HuH-7 (cell line): ENCODE data around the gene MARS1.
"Not testable (repeated sequence)": the region's sequence is repeated elsewhere in the genome, so short reads cannot be mapped to it uniquely, and the experiment has no call there.

Source experiments
- DNase-seq: peaks from one replicate; pipeline ENCODE4 v3.0.0; 2011; ENCODE audit warnings: low spot score

MARS1 gene

DNA sequence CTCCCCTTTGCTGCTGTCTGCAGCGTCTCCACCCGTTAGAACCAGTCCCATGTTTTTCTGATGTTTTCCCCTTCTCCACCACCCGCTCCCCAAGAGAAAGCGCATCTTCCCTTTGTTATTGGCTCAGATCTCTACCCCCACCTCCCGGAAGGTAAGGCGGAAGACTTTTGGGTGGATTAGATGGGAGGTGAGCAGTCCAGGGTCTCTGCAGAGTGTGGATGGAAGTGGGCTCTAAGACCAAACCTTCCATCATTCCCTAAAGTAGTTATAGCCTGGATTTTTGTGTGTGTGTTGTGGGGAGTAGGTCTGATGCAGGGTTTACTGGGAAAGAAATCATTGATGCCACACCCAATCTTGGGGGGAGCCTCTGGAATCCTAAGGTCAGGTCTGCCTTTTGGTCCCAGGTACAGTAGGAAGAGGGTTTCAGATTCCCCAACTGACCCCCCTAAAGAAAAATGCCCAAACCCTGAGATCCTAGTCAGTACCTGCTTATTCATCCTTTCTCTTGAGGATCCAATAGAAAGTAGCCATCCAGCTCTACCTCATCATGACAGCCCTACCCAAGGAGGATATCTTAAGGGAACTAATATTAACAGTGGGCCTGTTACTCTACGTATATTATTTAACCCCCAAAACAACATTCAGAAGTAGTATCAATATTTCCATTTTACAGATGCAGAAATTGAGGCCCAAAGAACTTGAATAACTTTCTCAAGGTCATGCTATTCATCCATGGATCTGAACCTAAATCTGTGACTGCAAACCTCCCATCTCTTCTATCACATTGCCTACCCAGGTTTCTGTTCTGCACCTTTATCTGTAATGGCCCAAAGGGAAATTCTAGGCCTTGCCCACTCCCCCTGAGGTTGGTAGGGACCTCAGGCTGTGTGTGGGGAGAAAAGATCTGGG, 63.0 kb downstream of the MARS1 start:
- no peak for DNase-seq

DNA sequence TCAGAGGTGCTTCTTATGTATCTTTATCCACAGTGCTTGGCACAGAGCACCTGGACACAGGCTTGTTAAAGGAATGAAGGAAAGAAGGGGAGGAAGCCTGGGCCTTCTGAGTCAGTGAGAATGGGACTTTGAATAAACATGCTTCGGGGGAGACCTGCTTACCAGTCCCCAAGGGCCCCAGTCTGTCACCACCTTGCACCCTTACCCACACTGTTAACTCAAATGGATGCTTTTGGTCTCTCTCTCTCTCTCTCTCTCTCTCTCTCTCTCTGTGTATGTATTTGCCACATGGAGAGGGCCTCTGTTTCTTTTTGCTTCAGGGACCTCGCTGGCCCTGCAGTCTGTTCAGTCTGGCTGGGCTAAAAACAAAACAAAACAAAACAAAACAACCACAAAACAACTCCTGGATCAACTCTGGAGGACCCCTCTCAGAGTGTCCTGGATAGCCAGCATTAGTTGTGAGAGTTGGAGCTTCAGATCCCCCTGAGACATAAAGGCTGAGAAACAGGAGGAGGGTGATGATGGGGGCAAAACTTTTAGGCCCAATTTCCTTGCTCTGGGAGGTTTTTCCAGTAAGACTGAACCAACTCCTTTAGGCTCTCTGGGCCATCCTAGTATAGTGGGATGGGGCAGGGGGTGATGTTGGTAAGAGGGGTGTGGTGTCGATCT, 63.9 kb downstream of the MARS1 start:
- no peak for DNase-seq

DNA sequence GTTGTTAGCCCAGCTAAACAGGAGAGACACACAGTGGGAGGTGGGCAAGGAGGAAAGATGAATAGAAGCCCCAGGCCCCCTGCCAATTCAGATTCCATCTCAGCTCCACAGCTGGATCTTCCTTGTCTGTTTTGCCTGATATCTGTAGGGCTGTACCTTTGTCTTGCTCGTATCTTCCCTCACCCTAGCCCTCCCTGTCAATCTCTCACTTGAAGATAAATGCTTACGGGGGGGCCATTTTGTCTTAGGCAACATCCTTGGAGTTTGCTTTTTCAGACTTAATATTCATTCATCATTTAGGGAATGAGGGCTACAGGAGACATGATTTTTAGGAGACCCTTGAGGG, 64.4 kb downstream of the MARS1 start:
- DNase-seq: no peak

DNA sequence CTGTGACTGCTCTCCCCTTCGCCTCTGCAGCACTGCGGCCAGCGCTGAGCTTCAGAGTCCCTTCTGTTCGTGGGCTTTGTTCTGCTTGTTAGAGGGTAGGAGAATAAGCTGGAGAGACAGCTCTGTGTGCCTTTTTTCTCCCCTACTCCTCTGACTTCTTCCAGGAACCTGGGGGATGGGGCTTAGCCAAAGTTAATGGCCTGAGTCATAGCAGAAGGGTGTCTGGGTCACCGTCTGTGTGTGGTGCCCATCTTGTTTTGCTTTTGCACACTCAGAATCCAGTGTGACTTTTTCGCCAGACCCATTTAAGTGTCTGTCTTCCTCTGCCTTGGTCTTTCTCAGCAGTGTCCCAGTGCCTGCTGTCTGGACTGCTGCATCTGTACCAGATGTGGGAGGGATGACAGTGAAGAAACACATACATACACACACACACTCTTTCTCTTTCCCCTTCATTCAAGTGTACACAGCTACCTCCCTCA, 65.0 kb downstream of the MARS1 start:
- DNase-seq: no peak

DNA sequence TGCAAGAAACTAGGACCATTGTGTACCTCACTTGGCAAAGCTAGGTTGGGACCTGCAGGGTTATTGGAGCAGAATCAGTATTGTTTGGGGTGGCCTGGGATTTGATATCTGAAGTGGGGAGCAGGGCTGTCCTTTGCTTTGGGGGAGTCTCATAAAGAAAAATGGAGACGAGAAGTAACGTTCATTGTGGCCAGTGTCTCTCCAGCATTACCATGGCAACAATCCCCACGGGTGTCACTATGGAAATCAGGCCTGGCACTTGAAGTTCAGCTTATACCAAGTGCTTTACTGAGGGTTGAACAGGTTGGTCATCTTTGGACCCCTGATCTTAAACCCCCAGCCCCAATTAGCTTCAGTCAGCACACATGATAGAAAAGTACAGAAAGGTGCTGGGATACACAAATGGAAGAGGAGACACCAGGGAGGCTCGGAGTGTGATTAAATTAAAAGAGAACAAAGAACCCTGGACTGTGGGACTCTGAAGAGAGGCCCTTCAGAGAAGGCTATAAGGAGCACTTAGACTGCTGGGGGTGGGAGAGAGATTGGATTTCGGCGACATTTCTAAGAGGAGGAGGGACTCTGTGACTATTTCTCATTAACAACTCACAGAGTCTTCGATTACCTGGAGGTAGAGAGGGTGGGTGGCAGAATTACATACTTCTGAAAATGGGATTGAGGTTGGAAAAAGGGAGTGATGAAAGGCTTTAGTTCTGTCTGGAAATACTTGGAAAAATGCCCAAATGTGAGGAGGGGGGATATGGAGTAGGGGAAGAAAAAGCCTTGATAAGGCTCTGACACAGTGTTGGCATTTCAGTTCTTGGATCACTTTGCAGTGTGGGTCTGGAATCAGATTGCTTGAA, 65.7 kb downstream of the MARS1 start:
- no peak for DNase-seq

DNA sequence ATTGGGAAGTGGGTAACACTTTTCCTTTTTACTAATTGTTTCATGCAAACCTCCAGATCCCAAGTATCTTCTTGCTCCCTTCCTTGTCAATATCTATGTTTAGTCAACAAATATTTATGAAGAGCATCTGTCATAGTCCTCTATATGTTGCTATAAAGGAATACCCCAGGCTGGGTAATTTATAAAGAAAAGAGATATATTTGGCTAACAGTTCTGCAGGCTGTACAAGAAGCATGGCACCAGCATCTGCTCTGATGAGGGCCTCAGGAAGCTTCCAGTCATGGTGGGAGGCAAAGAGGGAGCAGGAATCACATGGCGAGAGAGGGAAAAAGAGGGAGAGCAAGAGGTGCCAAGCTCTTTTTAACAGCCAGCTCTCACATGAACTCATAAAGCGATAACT, 66.6 kb downstream of the MARS1 start:
- DNase-seq: no peak

DNA sequence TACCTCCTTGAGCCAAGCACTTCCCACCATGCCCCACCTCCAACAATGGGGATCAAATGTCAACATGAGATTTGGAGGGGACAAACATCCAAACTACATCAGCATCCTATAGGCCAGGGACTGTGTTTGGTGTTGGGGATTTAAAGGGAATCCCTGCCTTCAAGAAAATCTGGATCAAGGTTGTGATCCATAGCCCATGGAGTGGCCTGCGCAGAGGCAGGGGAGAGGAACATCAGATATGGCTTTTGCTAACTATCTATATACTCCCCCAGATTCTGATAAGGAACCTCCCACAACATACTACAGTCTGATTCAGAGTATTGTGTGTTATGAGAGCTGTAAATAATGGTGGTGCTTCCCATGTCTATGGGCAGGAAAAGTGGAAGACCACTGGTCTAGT, 67.0 kb downstream of the MARS1 start:
- no peak for DNase-seq

DNA sequence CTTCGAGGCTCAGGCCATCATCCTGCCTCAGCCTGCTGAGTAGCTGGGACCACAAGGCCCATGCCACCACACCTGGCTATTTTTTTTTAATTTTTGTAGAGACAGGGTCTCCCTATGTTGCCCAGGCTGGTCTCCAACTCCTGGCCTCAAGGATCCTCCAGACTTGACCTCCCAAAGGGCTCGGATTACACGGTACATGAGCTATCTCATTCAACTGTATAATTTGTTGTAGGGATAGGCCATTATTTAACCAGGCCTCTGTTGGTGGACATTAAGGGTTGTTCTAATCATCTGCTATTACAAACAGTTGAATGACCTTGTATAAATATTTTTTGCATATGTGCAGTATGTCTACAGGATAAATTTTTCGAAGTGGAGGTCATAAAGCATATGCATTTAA, 71.0 kb downstream of the MARS1 start:
- DNase-seq: no peak

DNA sequence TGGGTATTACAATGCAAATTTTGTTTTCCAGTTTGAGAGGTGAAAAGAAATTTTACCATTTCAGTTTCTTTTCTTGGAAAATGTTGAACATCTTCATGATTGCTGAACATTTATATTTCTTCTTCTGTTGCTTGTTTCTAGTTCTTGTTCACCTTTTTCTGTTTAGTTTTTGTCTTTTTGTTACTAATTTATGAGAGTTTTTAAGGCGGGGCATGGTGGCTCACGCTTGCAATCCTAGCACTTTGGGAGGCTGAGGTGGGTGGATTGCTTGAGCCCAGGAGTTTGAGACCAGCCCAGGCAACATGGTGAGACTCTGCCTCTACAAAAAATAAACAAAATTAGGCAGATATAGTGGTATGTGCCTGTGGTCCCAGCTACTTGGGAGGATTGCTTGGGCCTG, 72.6 kb downstream of the MARS1 start:
- no peak for DNase-seq

DNA sequence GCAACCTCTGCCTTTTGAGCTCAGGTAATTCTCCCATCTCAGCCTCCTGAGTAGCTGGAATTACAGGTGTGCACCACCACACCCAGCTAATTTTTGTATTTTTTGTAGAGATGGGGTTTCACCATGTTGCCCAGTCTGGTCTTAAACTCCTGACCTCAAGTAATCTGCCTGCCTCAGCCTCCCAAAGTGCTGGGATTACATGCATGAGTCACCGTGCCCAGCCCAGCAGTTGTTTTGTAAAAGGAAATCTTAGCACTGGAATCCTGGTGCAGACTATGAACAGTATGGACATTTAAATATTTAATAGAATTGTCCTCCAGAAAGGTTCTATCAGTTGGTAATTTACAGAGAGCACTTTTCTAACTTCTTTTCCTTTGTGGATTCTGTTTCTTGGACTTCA, 73.2 kb downstream of the MARS1 start:
- DNase-seq: not testable (repeated sequence)

DNA sequence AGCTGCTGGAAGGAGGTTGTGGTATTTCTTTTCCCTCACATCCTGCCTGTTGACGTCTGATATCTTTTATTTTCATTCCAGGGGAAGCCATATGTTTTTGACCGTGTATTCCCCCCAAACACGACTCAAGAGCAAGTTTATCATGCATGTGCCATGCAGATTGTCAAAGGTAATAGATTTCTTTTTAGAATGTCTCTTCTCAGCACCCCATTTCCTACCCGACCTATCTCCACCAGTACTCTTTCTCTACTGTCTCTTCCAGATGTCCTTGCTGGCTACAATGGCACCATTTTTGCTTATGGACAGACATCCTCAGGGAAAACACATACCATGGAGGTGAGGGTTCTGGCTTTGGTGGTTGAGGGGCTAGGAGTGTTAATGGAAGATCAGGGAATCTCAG, 75.5 kb downstream of the MARS1 start:
- no peak for DNase-seq

DNA sequence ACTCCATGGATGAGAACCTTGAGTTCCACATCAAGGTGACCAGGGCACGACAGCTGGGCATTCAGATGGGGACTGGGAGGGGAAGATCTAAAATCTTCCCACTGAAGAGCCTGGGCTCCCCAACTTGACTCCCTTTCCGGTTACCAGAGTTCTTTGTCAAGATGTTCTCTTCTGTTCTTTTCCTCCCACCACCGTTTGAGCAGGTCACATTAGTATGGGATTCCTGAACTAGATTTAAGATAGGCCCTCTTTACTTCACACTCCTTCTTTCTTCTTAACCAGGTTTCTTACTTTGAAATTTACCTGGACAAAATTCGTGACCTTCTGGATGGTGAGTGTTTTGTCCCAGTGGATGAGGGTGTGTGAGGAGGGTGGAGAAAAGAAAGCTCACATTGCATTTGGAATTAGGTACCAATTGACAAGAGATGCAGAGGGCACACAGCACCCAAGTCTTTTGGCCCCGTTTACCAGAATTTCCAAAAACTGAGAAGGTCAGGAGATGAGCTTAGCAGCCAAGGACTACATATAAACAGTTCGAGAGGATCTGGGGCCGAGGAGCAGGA, 76.4 kb downstream of the MARS1 start:
- no peak for DNase-seq
